Measurements from ENCODE around the gene GYS2. TPM values are rescaled to one million over a fixed set of nuclear protein-coding genes. Genes with fewer than 3 reads are reported as not detected.

The GYS2 gene
- total RNA-seq, 2 donors from 2014 or later, result not detected

GRCh38 chr12:21552635-21553328 is 51.9 kb downstream of the GYS2 start:
- no peaks in the 10 kb centered on the region for H3K9me3 ChIP-seq
- intact Hi-C loops (cut with DNase I), result no loop called here
- no peak overlapping the region for H3K27ac ChIP-seq
- no peaks in the 10 kb centered on the region for H3K4me1 ChIP-seq (replicated peaks)
- H3K36me3 ChIP-seq, result no peaks in the 10 kb centered on the region
- TF ChIP-seq POLR2A (IDR thresholded peaks at IDR 0.05) (no peak), CTCF (IDR thresholded peaks at IDR 0.05) (no peak), POLR2AphosphoS5 (IDR thresholded peaks at IDR 0.05) (no peak)
- H3K27me3 ChIP-seq (replicated peaks; ENCODE audit: insufficient read depth), result no peaks in the 10 kb centered on the region
- DNase-seq (ENCODE audit: low spot score), result no peak
- no peak overlapping the region for H3K4me3 ChIP-seq
- WGBS, result 61% methylated on average over 6 of the region's 6 CpGs

- no peak overlapping the region for H3K27ac ChIP-seq
- H3K27me3 ChIP-seq (replicated peaks; ENCODE audit: insufficient read depth), result no peaks in the 10 kb centered on the region
- WGBS, result 47% methylated on average over 4 of the region's 4 CpGs
- no peak for DNase-seq (ENCODE audit: low spot score)
- no peaks in the 10 kb centered on the region for H3K4me1 ChIP-seq (replicated peaks)
- H3K36me3 ChIP-seq, result no peaks in the 10 kb centered on the region
- no peak overlapping the region for H3K4me3 ChIP-seq
- TF ChIP-seq POLR2A (IDR thresholded peaks at IDR 0.05) (no peak), POLR2AphosphoS5 (IDR thresholded peaks at IDR 0.05) (no peak), CTCF (IDR thresholded peaks at IDR 0.05) (no peak)
- intact Hi-C loops (cut with DNase I), result no loop called here
- no peaks in the 10 kb centered on the region for H3K9me3 ChIP-seq
Measured at GRCh38 chr12:21551841-21552465, 52.7 kb downstream of the GYS2 start.

- no peaks in the 10 kb centered on the region for H3K9me3 ChIP-seq
- TF ChIP-seq POLR2AphosphoS5 (IDR thresholded peaks at IDR 0.05) (no peak), POLR2A (IDR thresholded peaks at IDR 0.05) (no peak), CTCF (IDR thresholded peaks at IDR 0.05) (no peak)
- no peak for DNase-seq (ENCODE audit: low spot score)
- H3K27me3 ChIP-seq (replicated peaks; ENCODE audit: insufficient read depth), result no peaks in the 10 kb centered on the region
- no peak overlapping the region for H3K27ac ChIP-seq
- no peaks in the 10 kb centered on the region for H3K36me3 ChIP-seq
- 77% methylated on average over 1 of the region's 1 CpG for WGBS
- no peak overlapping the region for H3K4me3 ChIP-seq
- intact Hi-C loops (cut with DNase I), result no loop called here
- H3K4me1 ChIP-seq (replicated peaks), result no peaks in the 10 kb centered on the region
Measured at GRCh38 chr12:21547437-21547836, 57.2 kb downstream of the GYS2 start.

- H3K9me3 ChIP-seq, result no peaks in the 10 kb centered on the region
- H3K36me3 ChIP-seq, result no peaks in the 10 kb centered on the region
- no peak for DNase-seq (ENCODE audit: low spot score)
- no peaks in the 10 kb centered on the region for H3K4me1 ChIP-seq (replicated peaks)
- TF ChIP-seq POLR2AphosphoS5 (IDR thresholded peaks at IDR 0.05) (no peak), POLR2A (IDR thresholded peaks at IDR 0.05) (no peak), CTCF (IDR thresholded peaks at IDR 0.05) (no peak)
- no peak overlapping the region for H3K27ac ChIP-seq
- WGBS, result 0% methylated on average over 1 of the region's 1 CpG
- H3K4me3 ChIP-seq, result no peak overlapping the region
- no peaks in the 10 kb centered on the region for H3K27me3 ChIP-seq (replicated peaks; ENCODE audit: insufficient read depth)
- intact Hi-C loops (cut with DNase I), result no loop called here
Measured at GRCh38 chr12:21546716-21547115, 57.9 kb downstream of the GYS2 start.

GRCh38 chr12:21545557-21545956 is 59.1 kb downstream of the GYS2 start:
- H3K9me3 ChIP-seq, result no peaks in the 10 kb centered on the region
- H3K27ac ChIP-seq, result no peak overlapping the region
- intact Hi-C loops (cut with DNase I), result no loop called here
- H3K36me3 ChIP-seq, result no peaks in the 10 kb centered on the region
- WGBS, result 91% methylated on average over 2 of the region's 2 CpGs
- no peak overlapping the region for H3K4me3 ChIP-seq
- TF ChIP-seq POLR2A (IDR thresholded peaks at IDR 0.05), result no peak
- no peak for TF ChIP-seq CTCF (IDR thresholded peaks at IDR 0.05)
- TF ChIP-seq POLR2AphosphoS5 (IDR thresholded peaks at IDR 0.05), result no peak
- H3K4me1 ChIP-seq (replicated peaks), result no peaks in the 10 kb centered on the region
- no peaks in the 10 kb centered on the region for H3K27me3 ChIP-seq (replicated peaks; ENCODE audit: insufficient read depth)
- DNase-seq (ENCODE audit: low spot score), result no peak
